ENCODE measurements around the gene CDKN2B-AS1.
"Not testable (repeated sequence)": the region's sequence is repeated elsewhere in the genome, so short reads cannot be mapped to it uniquely, and the experiment has no call there.

CDKN2B-AS1 gene

DNA sequence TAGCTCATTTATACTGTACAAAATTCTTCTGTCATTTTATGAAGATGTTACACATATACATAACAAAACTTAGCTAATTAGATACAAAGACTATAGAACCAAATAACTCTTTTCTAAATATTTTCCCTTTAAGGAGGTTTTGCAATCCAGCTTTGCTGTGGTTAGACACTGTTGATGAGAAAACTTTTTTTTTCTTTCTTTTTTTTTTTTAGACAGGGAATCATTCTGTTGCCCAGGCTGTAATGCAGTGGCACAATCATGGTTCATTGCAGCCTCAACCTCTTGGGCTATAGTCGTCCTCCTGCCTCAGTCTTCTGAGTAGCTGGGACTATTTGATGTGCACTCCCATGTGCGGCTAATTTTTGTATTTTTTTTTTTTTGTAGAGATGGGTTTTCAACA lies 53.0 kb downstream of the CDKN2B-AS1 start:
- DNase-seq, result no peak

GRCh38 chr9:22049411-22049810 lies 54.8 kb downstream of the CDKN2B-AS1 start:
- DNase-seq, result no peak

DNA sequence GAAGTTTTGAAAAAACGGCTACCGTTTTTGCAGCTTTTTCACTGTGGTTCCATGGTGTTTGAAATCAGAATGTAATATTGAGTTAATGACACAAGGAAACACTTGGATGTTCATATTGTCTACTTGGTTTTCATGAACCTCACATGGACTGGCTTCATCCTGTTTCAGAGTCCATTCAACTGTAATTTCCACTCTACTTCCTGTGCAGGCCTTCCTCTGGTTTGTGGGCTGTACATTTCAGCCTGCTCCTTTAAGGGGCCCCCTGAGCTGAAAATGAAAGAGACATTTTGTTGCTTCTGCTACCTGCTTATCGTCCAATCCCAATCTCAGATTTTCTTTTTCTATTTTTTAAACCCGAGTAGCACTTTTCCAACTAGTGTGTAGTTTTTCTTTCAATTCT lies 56.3 kb downstream of the CDKN2B-AS1 start:
- peak; percentile 81 for DNase-seq

DNA sequence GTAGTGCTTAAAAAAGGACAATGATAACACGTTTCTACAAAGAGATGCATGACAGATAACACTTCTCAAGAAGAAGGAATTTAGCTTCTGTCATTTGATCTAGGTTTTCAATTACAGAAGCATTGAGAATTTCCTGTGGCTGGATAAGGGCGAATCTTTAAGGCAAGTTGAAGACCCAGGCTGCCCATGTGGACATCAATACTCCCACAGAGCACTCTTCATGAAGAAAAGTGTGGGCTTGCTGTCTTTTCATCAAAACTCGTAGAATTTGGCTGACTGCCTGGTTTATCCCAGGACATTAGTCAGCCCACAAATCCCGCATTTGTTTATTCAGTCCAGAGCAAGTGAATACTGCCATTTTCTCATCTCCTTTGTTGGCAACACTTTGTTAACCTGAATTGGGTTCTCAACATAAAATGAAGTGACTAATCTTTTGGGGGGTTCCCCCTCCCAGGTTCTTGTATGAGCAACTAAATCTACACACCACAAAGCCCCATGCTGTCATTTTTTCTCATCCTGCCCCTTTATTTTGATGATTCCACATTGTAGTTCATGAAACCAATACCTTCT lies 57.9 kb downstream of the CDKN2B-AS1 start:
- DNase-seq, result no peak

- DNase-seq, result no peak
Observed at GRCh38 chr9:22053178-22053577, 58.6 kb downstream of the CDKN2B-AS1 start.

DNA sequence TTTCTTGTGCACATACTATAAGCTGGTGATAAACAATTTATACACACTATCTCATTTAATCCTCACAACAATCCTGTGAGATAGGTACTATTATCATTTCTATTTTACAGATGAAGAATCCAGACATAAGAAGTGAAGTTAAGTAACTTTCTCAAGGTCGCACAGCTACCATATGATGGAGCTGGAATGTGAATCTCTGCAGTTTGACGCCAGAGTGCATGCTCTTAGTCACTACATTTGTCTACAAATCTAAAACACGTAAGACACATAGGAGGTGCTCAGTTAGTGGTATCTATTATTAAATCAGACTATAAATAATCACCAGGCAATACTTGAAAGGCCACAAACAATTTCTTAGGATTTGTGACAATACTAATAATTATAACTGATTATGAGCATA lies 59.5 kb downstream of the CDKN2B-AS1 start:
- no peak for DNase-seq

GRCh38 chr9:22054529-22054928 lies 59.9 kb downstream of the CDKN2B-AS1 start:
- no peak for DNase-seq

DNA sequence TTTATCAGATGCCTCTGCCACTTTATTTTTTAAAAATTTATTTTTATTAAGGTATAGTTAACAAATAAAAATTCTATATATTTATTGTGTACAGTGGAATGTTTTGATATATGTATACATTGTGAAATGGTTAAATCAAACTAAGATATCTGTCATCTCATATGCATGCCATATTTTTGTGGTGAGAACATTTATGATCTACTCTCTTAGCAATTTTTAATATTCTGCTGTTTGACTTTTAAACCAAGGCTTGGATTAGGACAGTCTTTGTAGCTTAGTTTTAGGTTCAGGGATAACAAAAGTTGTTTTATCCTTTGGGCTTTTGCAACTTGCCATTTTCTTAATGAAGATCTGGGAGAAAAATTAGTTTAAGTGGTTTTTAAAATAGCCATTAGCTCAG lies 60.5 kb downstream of the CDKN2B-AS1 start:
- no peak for DNase-seq

DNA sequence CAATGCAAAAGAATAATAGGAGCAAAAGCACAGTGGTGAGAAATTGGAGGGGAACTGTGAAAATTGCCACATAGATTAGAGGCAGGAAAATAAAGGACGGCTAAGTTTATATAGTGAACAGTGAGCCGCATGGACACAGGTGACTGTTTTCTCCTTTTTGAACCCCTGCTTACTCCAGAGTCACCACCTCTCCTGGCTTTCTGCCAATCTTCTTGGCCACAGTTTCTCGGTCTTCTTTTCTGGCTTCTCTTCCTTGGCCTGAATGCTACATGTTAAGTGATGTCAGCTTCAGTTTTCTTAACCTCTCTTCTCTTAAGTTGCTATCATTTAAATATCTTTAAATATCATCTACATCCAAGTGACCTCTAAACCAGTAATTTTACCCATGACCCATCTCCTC lies 61.8 kb downstream of the CDKN2B-AS1 start:
- DNase-seq, result no peak

GRCh38 chr9:22057972-22058371 lies 63.4 kb downstream of the CDKN2B-AS1 start:
- DNase-seq, result not testable (repeated sequence)

GRCh38 chr9:22060831-22061383 lies 66.3 kb downstream of the CDKN2B-AS1 start:
- no peak for DNase-seq

- DNase-seq, result no peak
Observed at GRCh38 chr9:22064957-22065356, 70.4 kb downstream of the CDKN2B-AS1 start.

- DNase-seq, result no peak
Observed at GRCh38 chr9:22065431-22066200, 71.0 kb downstream of the CDKN2B-AS1 start.

- no peak for DNase-seq
Observed at GRCh38 chr9:22067196-22067595, 72.6 kb downstream of the CDKN2B-AS1 start.

DNA sequence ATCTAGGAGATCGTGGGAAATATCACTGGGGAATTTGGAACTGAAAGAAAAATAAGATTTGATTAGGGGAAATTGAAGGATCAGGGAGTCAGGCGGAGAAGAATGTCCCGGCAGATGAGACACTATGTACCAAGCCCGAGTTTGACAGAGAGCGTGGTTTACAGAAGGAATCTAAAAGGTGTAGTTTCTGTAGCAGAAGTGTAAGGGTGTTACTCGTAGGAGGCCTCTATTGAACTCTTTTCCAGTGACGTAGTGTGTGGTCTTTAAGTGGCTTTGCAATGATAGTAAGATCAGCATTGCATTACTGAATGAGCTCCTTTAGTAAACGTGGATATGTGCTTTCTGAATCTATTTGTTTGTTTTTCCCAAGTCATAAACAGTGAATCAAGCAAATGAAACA lies 73.8 kb downstream of the CDKN2B-AS1 start:
- DNase-seq, result no peak

- DNase-seq, result no peak
Observed at GRCh38 chr9:22073349-22073748, 78.8 kb downstream of the CDKN2B-AS1 start.

- no peak for DNase-seq
Observed at GRCh38 chr9:22078081-22078480, 83.5 kb downstream of the CDKN2B-AS1 start.

GRCh38 chr9:22079873-22080341 lies 85.3 kb downstream of the CDKN2B-AS1 start:
- DNase-seq, result no peak

- no peak for DNase-seq
Observed at GRCh38 chr9:22084336-22085035, 89.9 kb downstream of the CDKN2B-AS1 start.

GRCh38 chr9:22088053-22088716 lies 93.6 kb downstream of the CDKN2B-AS1 start:
- no peak for DNase-seq

DNA sequence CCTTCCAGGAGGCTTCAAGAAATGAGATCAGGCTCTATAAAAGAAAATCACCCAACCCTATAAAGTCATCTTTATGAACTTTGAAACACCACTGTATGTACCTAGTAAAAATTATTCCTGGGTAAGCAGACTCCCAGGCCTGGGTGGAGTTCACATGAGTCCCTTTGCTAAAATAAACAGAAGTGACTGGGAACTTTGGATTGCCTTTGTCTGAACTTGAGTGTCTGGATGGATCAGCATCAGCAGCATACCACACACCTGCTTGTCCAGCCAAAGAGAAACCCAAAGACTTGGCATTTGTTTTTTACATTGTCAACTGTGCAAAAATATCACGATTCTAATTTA lies 94.1 kb downstream of the CDKN2B-AS1 start:
- no peak for DNase-seq

- no peak for DNase-seq
Observed at GRCh38 chr9:22097707-22098106, 103.1 kb downstream of the CDKN2B-AS1 start.

DNA sequence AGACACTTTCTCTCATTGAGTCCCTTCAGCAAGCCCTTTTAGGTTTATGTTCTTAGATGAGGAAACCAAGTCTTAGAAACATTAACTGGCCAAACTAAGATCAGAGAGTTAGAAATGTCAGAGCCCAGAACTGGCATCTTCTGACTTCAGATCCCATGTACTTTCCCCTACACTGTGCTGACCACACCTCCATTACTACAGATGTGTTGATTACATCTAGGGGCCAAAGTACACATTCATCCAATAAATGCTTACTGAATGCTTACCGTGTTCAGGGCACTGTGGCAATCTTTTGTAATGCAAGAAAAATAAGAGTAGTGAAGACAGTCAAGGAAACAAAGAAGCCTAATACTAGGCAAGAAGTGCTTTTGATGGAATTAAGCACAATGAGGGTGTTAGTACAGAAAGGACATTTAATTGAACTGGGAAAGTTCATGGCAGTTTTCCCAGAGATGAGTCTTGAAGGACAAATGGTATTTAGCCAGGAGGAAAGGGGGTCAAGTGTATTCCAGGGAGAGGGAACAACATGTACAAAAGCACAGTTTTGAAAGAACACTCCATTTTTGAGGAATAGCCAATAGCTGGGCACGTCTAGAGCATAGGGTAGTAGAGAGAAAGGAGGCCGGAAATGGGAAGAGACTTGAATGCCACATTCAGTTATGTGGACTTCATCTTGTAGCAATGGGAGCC lies 104.2 kb downstream of the CDKN2B-AS1 start:
- no peak for DNase-seq

Measured in GF-D8 (cell line).